Measurements from ENCODE around the gene SLC43A3.

Gene SLC43A3

GRCh38 chr11:57418131-57418530 is 8.8 kb downstream of the SLC43A3 start:
- Histone ChIP-seq H3K9me3 (ENCODE audit: control insufficient read depth, low read length) (no peaks in the 10 kb centered on the region), H3K4me1 (ENCODE audit: control insufficient read depth, insufficient read depth, low read length) (no peaks in the 10 kb centered on the region), H3K27ac (ENCODE audit: insufficient read depth, low read depth, low read length, poor library complexity, severe bottlenecking) (no peak overlapping the region), H3K4me3 (ENCODE audit: insufficient read depth, low read depth, low read length) (no peak overlapping the region), H3K27me3 (ENCODE audit: control insufficient read depth, insufficient read depth, low read length, poor library complexity, severe bottlenecking) (no peaks in the 10 kb centered on the region), H3K36me3 (ENCODE audit: control insufficient read depth, insufficient read depth, low read length) (peaks cover 10% of the 10 kb centered on the region)

- no peak overlapping the region for H3K4me3 ChIP-seq (ENCODE audit: insufficient read depth, low read depth, low read length)
- H3K4me1 ChIP-seq (ENCODE audit: control insufficient read depth, insufficient read depth, low read length) = no peaks in the 10 kb centered on the region
- no peak overlapping the region for H3K27ac ChIP-seq (ENCODE audit: insufficient read depth, low read depth, low read length, poor library complexity, severe bottlenecking)
- no peaks in the 10 kb centered on the region for H3K27me3 ChIP-seq (ENCODE audit: control insufficient read depth, insufficient read depth, low read length, poor library complexity, severe bottlenecking)
- H3K9me3 ChIP-seq (ENCODE audit: control insufficient read depth, low read length) = no peaks in the 10 kb centered on the region
- WGBS, 2 experiments = 92 to 93% methylated on average over 4 of the region's 4 CpGs
- H3K36me3 ChIP-seq (ENCODE audit: control insufficient read depth, insufficient read depth, low read length) = peaks cover 10% of the 10 kb centered on the region
Measured at GRCh38 chr11:57417056-57417455, 9.9 kb downstream of the SLC43A3 start.

- no peaks in the 10 kb centered on the region for H3K27me3 ChIP-seq (ENCODE audit: control insufficient read depth, insufficient read depth, low read length, poor library complexity, severe bottlenecking)
- H3K4me1 ChIP-seq (ENCODE audit: control insufficient read depth, insufficient read depth, low read length) = no peaks in the 10 kb centered on the region
- H3K36me3 ChIP-seq (ENCODE audit: control insufficient read depth, insufficient read depth, low read length) = peaks cover 10% of the 10 kb centered on the region
- no peaks in the 10 kb centered on the region for H3K9me3 ChIP-seq (ENCODE audit: control insufficient read depth, low read length)
- 89 to 96% methylated on average over 3 of the region's 3 CpGs for WGBS, 2 experiments
- H3K4me3 ChIP-seq (ENCODE audit: insufficient read depth, low read depth, low read length) = no peak overlapping the region
- no peak overlapping the region for H3K27ac ChIP-seq (ENCODE audit: insufficient read depth, low read depth, low read length, poor library complexity, severe bottlenecking)
Measured at GRCh38 chr11:57416436-57416835, 10.5 kb downstream of the SLC43A3 start.

GRCh38 chr11:57414612-57415212 is 12.2 kb downstream of the SLC43A3 start:
- Histone ChIP-seq H3K27ac (ENCODE audit: insufficient read depth, low read depth, low read length, poor library complexity, severe bottlenecking) (no peak overlapping the region), H3K9me3 (ENCODE audit: control insufficient read depth, low read length) (no peaks in the 10 kb centered on the region), H3K36me3 (ENCODE audit: control insufficient read depth, insufficient read depth, low read length) (peaks cover 10% of the 10 kb centered on the region), H3K4me3 (ENCODE audit: insufficient read depth, low read depth, low read length) (no peak overlapping the region), H3K4me1 (ENCODE audit: control insufficient read depth, insufficient read depth, low read length) (no peaks in the 10 kb centered on the region), H3K27me3 (ENCODE audit: control insufficient read depth, insufficient read depth, low read length, poor library complexity, severe bottlenecking) (no peaks in the 10 kb centered on the region)
- 96 to 97% methylated on average over 11 of the region's 11 CpGs for WGBS, 2 experiments

- Histone ChIP-seq H3K36me3 (ENCODE audit: control insufficient read depth, insufficient read depth, low read length) (peaks cover 14% of the 10 kb centered on the region), H3K27ac (ENCODE audit: insufficient read depth, low read depth, low read length, poor library complexity, severe bottlenecking) (no peak overlapping the region), H3K4me1 (ENCODE audit: control insufficient read depth, insufficient read depth, low read length) (no peaks in the 10 kb centered on the region), H3K27me3 (ENCODE audit: control insufficient read depth, insufficient read depth, low read length, poor library complexity, severe bottlenecking) (no peaks in the 10 kb centered on the region), H3K9me3 (ENCODE audit: control insufficient read depth, low read length) (no peaks in the 10 kb centered on the region), H3K4me3 (ENCODE audit: insufficient read depth, low read depth, low read length) (no peak overlapping the region)
- WGBS, 2 experiments = 83 to 90% methylated on average over 4 of the region's 4 CpGs
Measured at GRCh38 chr11:57413681-57414080, 13.2 kb downstream of the SLC43A3 start.

GRCh38 chr11:57410287-57410686 is 16.6 kb downstream of the SLC43A3 start:
- no peaks in the 10 kb centered on the region for H3K9me3 ChIP-seq (ENCODE audit: control insufficient read depth, low read length)
- H3K36me3 ChIP-seq (ENCODE audit: control insufficient read depth, insufficient read depth, low read length) = peaks cover 10% of the 10 kb centered on the region
- H3K4me1 ChIP-seq (ENCODE audit: control insufficient read depth, insufficient read depth, low read length) = no peaks in the 10 kb centered on the region
- no peak overlapping the region for H3K27ac ChIP-seq (ENCODE audit: insufficient read depth, low read depth, low read length, poor library complexity, severe bottlenecking)
- H3K27me3 ChIP-seq (ENCODE audit: control insufficient read depth, insufficient read depth, low read length, poor library complexity, severe bottlenecking) = no peaks in the 10 kb centered on the region
- no peak overlapping the region for H3K4me3 ChIP-seq (ENCODE audit: insufficient read depth, low read depth, low read length)

GRCh38 chr11:57409321-57410100 is 17.4 kb downstream of the SLC43A3 start:
- no peaks in the 10 kb centered on the region for H3K27me3 ChIP-seq (ENCODE audit: control insufficient read depth, insufficient read depth, low read length, poor library complexity, severe bottlenecking)
- no peaks in the 10 kb centered on the region for H3K4me1 ChIP-seq (ENCODE audit: control insufficient read depth, insufficient read depth, low read length)
- H3K27ac ChIP-seq (ENCODE audit: insufficient read depth, low read depth, low read length, poor library complexity, severe bottlenecking) = no peak overlapping the region
- H3K36me3 ChIP-seq (ENCODE audit: control insufficient read depth, insufficient read depth, low read length) = peaks cover 10% of the 10 kb centered on the region
- no peak overlapping the region for H3K4me3 ChIP-seq (ENCODE audit: insufficient read depth, low read depth, low read length)
- no peaks in the 10 kb centered on the region for H3K9me3 ChIP-seq (ENCODE audit: control insufficient read depth, low read length)
- 93 to 94% methylated on average over 18 of the region's 18 CpGs for WGBS, 2 experiments

GRCh38 chr11:57408771-57409170 is 18.1 kb downstream of the SLC43A3 start:
- Histone ChIP-seq H3K36me3 (ENCODE audit: control insufficient read depth, insufficient read depth, low read length) (peaks cover 10% of the 10 kb centered on the region), H3K4me3 (ENCODE audit: insufficient read depth, low read depth, low read length) (no peak overlapping the region), H3K27ac (ENCODE audit: insufficient read depth, low read depth, low read length, poor library complexity, severe bottlenecking) (no peak overlapping the region), H3K27me3 (ENCODE audit: control insufficient read depth, insufficient read depth, low read length, poor library complexity, severe bottlenecking) (no peaks in the 10 kb centered on the region), H3K9me3 (ENCODE audit: control insufficient read depth, low read length) (no peaks in the 10 kb centered on the region), H3K4me1 (ENCODE audit: control insufficient read depth, insufficient read depth, low read length) (no peaks in the 10 kb centered on the region)
- 96% methylated on average over 2 of the region's 2 CpGs for WGBS, 2 experiments

- H3K4me1 ChIP-seq (ENCODE audit: control insufficient read depth, insufficient read depth, low read length) = no peaks in the 10 kb centered on the region
- no peaks in the 10 kb centered on the region for H3K27me3 ChIP-seq (ENCODE audit: control insufficient read depth, insufficient read depth, low read length, poor library complexity, severe bottlenecking)
- H3K4me3 ChIP-seq (ENCODE audit: insufficient read depth, low read depth, low read length) = no peak overlapping the region
- peaks cover 10% of the 10 kb centered on the region for H3K36me3 ChIP-seq (ENCODE audit: control insufficient read depth, insufficient read depth, low read length)
- no peak overlapping the region for H3K27ac ChIP-seq (ENCODE audit: insufficient read depth, low read depth, low read length, poor library complexity, severe bottlenecking)
- H3K9me3 ChIP-seq (ENCODE audit: control insufficient read depth, low read length) = no peaks in the 10 kb centered on the region
- 89 to 93% methylated on average over 8 of the region's 8 CpGs for WGBS, 2 experiments
Measured at GRCh38 chr11:57407941-57408475, 18.9 kb downstream of the SLC43A3 start.

GRCh38 chr11:57407010-57407920 is 19.7 kb downstream of the SLC43A3 start:
- Histone ChIP-seq H3K27me3 (ENCODE audit: control insufficient read depth, insufficient read depth, low read length, poor library complexity, severe bottlenecking) (no peaks in the 10 kb centered on the region), H3K27ac (ENCODE audit: insufficient read depth, low read depth, low read length, poor library complexity, severe bottlenecking) (no peak overlapping the region), H3K9me3 (ENCODE audit: control insufficient read depth, low read length) (no peaks in the 10 kb centered on the region), H3K4me3 (ENCODE audit: insufficient read depth, low read depth, low read length) (no peak overlapping the region), H3K36me3 (ENCODE audit: control insufficient read depth, insufficient read depth, low read length) (peaks cover 10% of the 10 kb centered on the region), H3K4me1 (ENCODE audit: control insufficient read depth, insufficient read depth, low read length) (no peaks in the 10 kb centered on the region)
- 94% methylated on average over 9 of the region's 9 CpGs for WGBS, 2 experiments
